Measurements from ENCODE around the gene CTNS. TPM values are rescaled to one million over a fixed set of nuclear protein-coding genes. Genes with fewer than 3 reads are reported as not detected.

CTNS gene
- polyA plus RNA-seq, 1 donor (not counting 4 experiments of a cell fraction or from before 2014, with no cell fraction given), result 7.4 TPM

DNA sequence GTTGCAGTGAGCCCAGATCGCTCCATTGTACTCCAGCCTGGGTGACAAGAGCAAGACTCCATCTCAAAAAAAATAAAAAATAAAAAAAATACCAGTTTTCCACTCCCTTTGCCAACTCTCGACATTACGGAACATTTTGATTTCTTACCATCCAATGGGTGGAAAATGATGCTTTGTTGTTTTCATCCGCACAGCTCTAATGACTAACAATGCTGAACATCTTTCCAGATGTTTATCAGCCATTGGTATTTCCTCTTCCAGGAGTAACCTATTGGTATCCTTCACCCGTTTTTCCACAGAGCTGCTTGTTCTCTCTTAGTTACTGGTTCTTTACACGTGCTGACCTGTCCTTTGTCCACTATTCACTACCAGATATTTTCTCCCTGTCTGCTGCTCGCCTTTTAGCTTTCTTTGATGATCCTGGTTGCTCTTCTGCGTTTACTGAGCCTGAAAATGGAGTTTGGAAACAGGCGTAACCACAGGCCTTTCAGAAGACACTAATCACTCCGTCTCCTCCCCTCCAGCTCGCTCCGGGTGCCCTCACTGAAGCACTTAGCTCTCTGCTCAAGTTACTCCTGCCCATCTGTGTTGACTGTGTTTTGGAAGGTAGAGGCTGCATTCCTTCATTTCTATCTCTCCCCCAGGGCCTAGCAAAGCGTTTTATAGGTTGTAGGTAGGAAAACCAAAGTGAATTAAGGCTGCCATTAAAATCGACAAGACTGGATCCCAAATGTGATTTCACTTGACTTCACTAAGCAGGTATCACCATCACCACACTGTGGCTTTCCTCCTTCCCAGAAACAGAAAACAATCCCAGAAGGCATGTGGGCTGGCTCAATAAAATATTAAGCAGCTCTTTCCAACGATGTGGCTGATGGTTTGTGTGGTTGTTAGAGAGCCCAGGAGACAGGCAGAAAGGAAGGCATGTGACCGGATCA lies 9.5 kb upstream of the CTNS start:
- no peak for DNase-seq (ENCODE audit: low read depth, low spot score)
- peaks cover 19 to 21% of the 10 kb centered on the region in 2 experiments for H3K36me3 ChIP-seq (ENCODE audit: control insufficient read depth in 2 of 2, extremely low read depth in 1 of 2, insufficient read depth in 2 of 2, low read length in 2 of 2)
- no peak for FAIRE-seq

DNA sequence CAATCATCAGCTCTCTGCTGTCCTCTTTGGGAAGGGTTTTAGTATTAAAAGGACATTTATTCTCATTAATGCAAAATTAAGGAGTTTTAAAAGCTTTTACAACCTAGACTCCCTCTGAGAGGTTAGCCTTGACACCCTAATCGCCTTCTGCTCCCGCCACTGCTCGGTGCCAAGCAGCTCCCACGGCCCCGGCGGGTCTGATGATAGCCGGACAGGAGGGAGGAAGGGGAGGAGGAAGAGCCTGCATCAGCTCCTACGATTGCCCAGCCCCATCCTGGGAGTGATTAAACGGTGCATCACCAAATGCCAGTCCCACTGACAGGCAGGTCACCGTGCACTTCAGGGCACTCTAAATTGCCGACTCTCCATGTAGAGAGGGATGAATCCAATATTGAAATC lies 8.8 kb upstream of the CTNS start:
- Histone ChIP-seq H3K4me2 (ENCODE audit: control insufficient read depth, extremely low read depth, insufficient read depth, low read depth, low read length) (no peak overlapping the region), H3K9me3 (ENCODE audit: control insufficient read depth, low read depth, low read length) (no peaks in the 10 kb centered on the region), H3K36me3 (ENCODE audit: control insufficient read depth in 2 of 2, extremely low read depth in 1 of 2, insufficient read depth in 2 of 2, low read length in 2 of 2) (peaks cover 18 to 19% of the 10 kb centered on the region in 2 experiments), H3K9ac (ENCODE audit: control insufficient read depth, extremely low read depth, insufficient read depth, low read length) (no peak overlapping the region), H3K27ac (ENCODE audit: control insufficient read depth, insufficient read depth, low read length) (no peak overlapping the region), H3K27me3 (ENCODE audit: control insufficient read depth, extremely low read depth, insufficient read depth, low read length) (no peaks in the 10 kb centered on the region), H3K79me2 (ENCODE audit: control insufficient read depth, insufficient read depth, low read length) (peaks cover 2% of the 10 kb centered on the region), H3K9me1 (ENCODE audit: control insufficient read depth, extremely low read depth, insufficient read depth, low read length) (no peaks in the 10 kb centered on the region), H2AFZ (ENCODE audit: control insufficient read depth, low read length) (no peak overlapping the region), H3K4me1 (ENCODE audit: control insufficient read depth, extremely low read depth, insufficient read depth, low read length) (no peaks in the 10 kb centered on the region), H3K4me3 (ENCODE audit: control insufficient read depth in 2 of 3, extremely low read depth in 1 of 3, insufficient read depth in 2 of 3, low read depth in 1 of 3, low read length in 3 of 3) (no peak overlapping the region), H4K20me1 (ENCODE audit: control insufficient read depth, extremely low read depth, insufficient read depth, low read length) (no peaks in the 10 kb centered on the region)
- FAIRE-seq (no peak), DNase-seq (ENCODE audit: low read depth, low spot score) (no peak)
- dilution Hi-C loops (cut with MboI; ENCODE audit: extremely low pct_ligation_motif_present, low sequenced_read_pairs), result no loop called here
- no peak for TF ChIP-seq CTCF (optimal IDR thresholded peaks at IDR 0.05 in 1 of 3, IDR thresholded peaks at IDR 0.05 in 1 of 3, conservative IDR thresholded peaks at IDR 0.05 in 1 of 3; ENCODE audit: extremely low read depth in 1 of 3, insufficient read depth in 2 of 3, low read length in 3 of 3)
- no peak for TF ChIP-seq EZH2 (IDR thresholded peaks at IDR 0.05; ENCODE audit: low read length)

More for the DNA sequence above, 9.5 kb upstream of the CTNS start:
- Histone ChIP-seq H3K4me2 (ENCODE audit: control insufficient read depth, extremely low read depth, insufficient read depth, low read depth, low read length) (no peak overlapping the region), H3K27me3 (ENCODE audit: control insufficient read depth, extremely low read depth, insufficient read depth, low read length) (no peaks in the 10 kb centered on the region), H4K20me1 (ENCODE audit: control insufficient read depth, extremely low read depth, insufficient read depth, low read length) (no peaks in the 10 kb centered on the region), H3K79me2 (ENCODE audit: control insufficient read depth, insufficient read depth, low read length) (no peaks in the 10 kb centered on the region), H3K9me1 (ENCODE audit: control insufficient read depth, extremely low read depth, insufficient read depth, low read length) (no peaks in the 10 kb centered on the region), H3K9me3 (ENCODE audit: control insufficient read depth, low read depth, low read length) (no peaks in the 10 kb centered on the region), H3K4me3 (ENCODE audit: control insufficient read depth in 2 of 3, extremely low read depth in 1 of 3, insufficient read depth in 2 of 3, low read depth in 1 of 3, low read length in 3 of 3) (no peak overlapping the region), H2AFZ (ENCODE audit: control insufficient read depth, low read length) (no peak overlapping the region), H3K27ac (ENCODE audit: control insufficient read depth, insufficient read depth, low read length) (no peak overlapping the region), H3K4me1 (ENCODE audit: control insufficient read depth, extremely low read depth, insufficient read depth, low read length) (no peaks in the 10 kb centered on the region), H3K9ac (ENCODE audit: control insufficient read depth, extremely low read depth, insufficient read depth, low read length) (no peak overlapping the region)
- TF ChIP-seq EZH2 (IDR thresholded peaks at IDR 0.05; ENCODE audit: low read length) (no peak), CTCF (optimal IDR thresholded peaks at IDR 0.05 in 1 of 3, IDR thresholded peaks at IDR 0.05 in 1 of 3, conservative IDR thresholded peaks at IDR 0.05 in 1 of 3; ENCODE audit: extremely low read depth in 1 of 3, insufficient read depth in 2 of 3, low read length in 3 of 3) (no peak)
- dilution Hi-C loops (cut with MboI; ENCODE audit: extremely low pct_ligation_motif_present, low sequenced_read_pairs), result no loop called here

All from keratinocyte (primary cell).